Measurements from ENCODE around the gene NAT14. TPM values are rescaled to one million over a fixed set of nuclear protein-coding genes. Genes with fewer than 3 reads are reported as not detected.
A peak's percentile ranks its signal among the peaks of the same experiment; 100 is the strongest.

Gene NAT14
- polyA plus RNA-seq, 1 experiment: 19.4 TPM

DNA sequence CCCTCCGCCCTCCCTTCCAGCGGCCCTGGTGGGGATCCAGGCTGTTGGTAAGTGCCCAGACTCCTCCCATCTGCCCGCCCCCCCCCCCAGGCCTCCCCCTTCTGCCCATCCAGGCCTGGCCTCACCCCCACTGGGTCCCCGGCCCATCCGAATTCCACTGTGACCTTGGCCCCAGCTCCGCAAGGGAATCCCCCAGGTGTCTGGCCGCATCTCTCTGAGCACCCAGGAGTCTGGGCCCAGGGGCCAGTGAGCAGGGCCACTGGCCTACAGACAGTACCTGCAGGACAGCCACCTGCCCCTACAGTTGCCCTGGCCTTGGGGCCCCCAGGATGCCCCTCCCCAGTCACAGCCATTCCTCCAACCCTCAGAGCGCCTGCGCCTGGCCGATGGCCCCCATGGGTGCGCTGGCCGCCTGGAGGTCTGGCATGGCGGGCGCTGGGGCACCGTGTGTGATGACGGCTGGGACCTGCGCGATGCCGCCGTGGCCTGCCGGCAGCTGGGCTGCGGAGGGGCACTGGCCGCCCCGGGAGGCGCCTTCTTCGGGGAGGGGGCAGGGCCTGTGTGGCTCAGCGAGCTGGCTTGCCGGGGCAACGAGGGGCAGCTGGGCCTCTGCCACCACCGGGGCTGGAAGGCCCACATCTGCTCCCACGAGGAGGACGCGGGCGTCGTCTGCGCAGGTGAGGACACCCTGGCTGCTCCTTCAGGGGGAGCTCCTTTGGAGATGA, 4.2 kb downstream of the NAT14 start:
- ChIA-PET POLR2A (interaction anchor here (0.6 to 1.1 kb wide), 2 partner anchors 13 to 91 kb away, joined by 4 to 6 read pairs; partner anchors contain the start of gene ZNF628), CTCF (interaction anchor here (1.2 to 7.6 kb wide), 4 partner anchors 9 to 22 kb away, joined by 3 to 67 read pairs (median 52); no protein-coding TSS in a partner anchor)
- H3K27ac ChIP-seq (ENCODE audit: low read depth, low read length): no peak overlapping the region
- peak overlapping the region; percentile 7; the same call in 1 of the 2 replicates for H3K4me3 ChIP-seq (ENCODE audit: low read depth, low read length)
- H3K27me3 ChIP-seq (ENCODE audit: control insufficient read depth, insufficient read depth, low read length): no peaks in the 10 kb centered on the region
- no peaks in the 10 kb centered on the region; the same call in 1 of the 2 replicates for H3K9me3 ChIP-seq (ENCODE audit: control insufficient read depth, insufficient read depth, low read length)
- no peak for DNase-seq (ENCODE audit: low read depth, low spot score)
- TF ChIP-seq, protein P1, sequence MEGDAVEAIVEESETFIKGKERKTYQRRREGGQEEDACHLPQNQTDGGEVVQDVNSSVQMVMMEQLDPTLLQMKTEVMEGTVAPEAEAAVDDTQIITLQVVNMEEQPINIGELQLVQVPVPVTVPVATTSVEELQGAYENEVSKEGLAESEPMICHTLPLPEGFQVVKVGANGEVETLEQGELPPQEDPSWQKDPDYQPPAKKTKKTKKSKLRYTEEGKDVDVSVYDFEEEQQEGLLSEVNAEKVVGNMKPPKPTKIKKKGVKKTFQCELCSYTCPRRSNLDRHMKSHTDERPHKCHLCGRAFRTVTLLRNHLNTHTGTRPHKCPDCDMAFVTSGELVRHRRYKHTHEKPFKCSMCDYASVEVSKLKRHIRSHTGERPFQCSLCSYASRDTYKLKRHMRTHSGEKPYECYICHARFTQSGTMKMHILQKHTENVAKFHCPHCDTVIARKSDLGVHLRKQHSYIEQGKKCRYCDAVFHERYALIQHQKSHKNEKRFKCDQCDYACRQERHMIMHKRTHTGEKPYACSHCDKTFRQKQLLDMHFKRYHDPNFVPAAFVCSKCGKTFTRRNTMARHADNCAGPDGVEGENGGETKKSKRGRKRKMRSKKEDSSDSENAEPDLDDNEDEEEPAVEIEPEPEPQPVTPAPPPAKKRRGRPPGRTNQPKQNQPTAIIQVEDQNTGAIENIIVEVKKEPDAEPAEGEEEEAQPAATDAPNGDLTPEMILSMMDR (IDR thresholded peaks at IDR 0.05; ENCODE audit: low read depth, low read length): no peak

DNA sequence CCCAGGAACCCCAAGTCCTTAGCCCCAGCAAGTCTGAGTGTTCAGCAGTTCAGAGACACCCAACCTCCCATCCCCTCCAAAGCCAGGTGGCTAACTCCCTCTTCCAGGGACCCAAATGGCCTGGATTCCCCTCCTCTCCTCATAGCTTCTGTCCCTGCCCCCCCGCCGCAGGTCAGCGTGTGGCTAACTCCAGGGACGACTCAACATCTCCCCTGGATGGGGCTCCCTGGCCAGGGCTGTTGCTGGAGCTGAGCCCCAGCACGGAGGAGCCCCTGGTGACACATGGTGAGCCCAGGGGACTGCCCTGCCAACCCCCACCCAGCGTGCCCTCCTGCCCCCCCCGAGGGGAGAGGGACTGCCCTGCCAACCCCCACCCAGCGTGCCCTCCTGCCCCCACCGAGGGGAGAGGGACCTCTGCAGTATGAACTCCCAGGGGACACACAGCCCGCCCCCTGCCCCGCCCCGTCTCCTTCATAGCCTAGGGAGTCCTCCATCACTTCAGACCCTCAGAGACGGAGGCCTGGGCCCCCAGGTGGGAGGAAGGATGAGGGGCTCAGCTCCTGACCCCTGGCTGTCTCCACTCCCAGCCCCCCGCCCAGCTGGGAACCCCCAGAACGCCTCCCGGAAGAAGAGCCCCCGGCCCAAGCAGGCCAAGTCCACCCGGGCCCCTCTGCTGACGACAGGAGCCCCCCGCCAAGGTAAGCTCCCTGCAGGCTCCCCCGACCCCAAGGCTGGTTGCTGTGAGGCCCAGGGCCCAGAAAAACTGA, 4.9 kb downstream of the NAT14 start:
- TF ChIP-seq, protein P1 (IDR thresholded peaks at IDR 0.05; ENCODE audit: low read depth, low read length): no peak
- no peak for DNase-seq (ENCODE audit: low read depth, low spot score)
- POLR2A ChIA-PET: interaction anchor here (1.1 kb wide), 1 partner anchor 14 kb away, joined by 6 read pairs; the partner anchor contains the start of gene ZNF628

DNA sequence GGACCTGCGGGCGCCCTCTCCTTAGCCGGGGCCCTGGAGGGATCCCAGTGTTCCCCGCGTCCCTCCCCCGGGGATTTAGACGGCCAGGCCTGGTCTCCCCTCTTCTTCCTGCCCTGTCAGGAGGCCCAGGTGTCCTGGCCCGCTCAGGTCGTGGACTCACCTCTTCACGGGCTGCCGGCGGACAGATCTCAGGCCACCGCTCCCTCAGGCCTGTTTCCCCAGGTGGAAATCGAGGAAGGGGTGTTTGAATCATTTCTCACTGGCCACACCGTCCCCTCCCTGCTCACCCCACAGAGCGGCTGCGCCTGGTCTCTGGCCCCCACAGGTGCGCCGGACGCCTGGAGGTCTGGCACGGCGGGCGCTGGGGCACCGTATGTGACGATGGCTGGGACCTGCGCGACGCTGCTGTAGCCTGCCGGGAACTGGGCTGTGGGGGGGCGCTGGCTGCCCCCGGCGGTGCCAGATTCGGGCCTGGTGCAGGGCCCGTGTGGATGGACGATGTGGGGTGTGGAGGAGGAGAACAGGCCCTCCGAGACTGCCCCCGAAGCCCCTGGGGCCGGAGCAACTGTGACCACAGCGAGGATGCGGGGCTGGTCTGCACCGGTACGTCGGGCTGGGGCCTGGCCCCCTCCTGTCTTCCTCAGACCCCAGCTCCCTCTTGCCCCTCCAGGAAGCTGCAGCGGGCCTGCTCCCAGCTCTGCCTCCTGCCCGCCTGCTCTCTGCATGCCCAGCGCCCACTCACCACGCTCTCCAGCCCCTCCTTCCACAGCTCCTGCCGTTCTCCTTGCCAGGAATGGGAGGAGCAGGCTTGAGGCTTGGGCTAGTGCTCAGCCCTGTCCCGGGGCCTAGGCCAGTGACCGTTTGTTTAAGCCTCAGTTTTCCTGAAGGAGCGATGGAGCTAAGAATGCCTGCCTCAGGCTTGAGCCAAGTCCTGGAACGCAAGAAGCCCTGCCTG, 5.8 kb downstream of the NAT14 start:
- H3K9me3 ChIP-seq (ENCODE audit: control insufficient read depth, insufficient read depth, low read length): no peaks in the 10 kb centered on the region

More for the DNA sequence above, 4.9 kb downstream of the NAT14 start:
- Histone ChIP-seq H3K27ac (ENCODE audit: low read depth, low read length) (no peak overlapping the region), H3K9me3 (ENCODE audit: control insufficient read depth, insufficient read depth, low read length) (no peaks in the 10 kb centered on the region; the same call in 1 of the 2 replicates), H3K4me3 (ENCODE audit: low read depth, low read length) (no peak overlapping the region), H3K27me3 (ENCODE audit: control insufficient read depth, insufficient read depth, low read length) (no peaks in the 10 kb centered on the region)
- CTCF ChIA-PET: interaction anchor here (0.6 to 7.6 kb wide), 4 partner anchors 8 to 33 kb away, joined by 3 to 67 read pairs (median 33); no protein-coding TSS in a partner anchor

More for the DNA sequence above, 5.8 kb downstream of the NAT14 start:
- Histone ChIP-seq H3K27me3 (ENCODE audit: control insufficient read depth, insufficient read depth, low read length) (no peaks in the 10 kb centered on the region), H3K27ac (ENCODE audit: low read depth, low read length) (no peak overlapping the region), H3K4me3 (ENCODE audit: low read depth, low read length) (no peak overlapping the region)
- TF ChIP-seq, protein P1 (IDR thresholded peaks at IDR 0.05; ENCODE audit: low read depth, low read length): no peak
- ChIA-PET POLR2A (interaction anchor here (1.0 kb wide), 1 partner anchor 29 kb away, joined by 3 read pairs; no protein-coding TSS in a partner anchor), CTCF (interaction anchor here (0.6 to 8.4 kb wide), 3 partner anchors 14 to 32 kb away, joined by 4 to 69 read pairs (median 62); no protein-coding TSS in a partner anchor)
- no peak for DNase-seq (ENCODE audit: low read depth, low spot score)
